NB4 (cell line): ENCODE data around the gene NRP1.

Experiments
- DNase-seq: peaks from one replicate; pipeline ENCODE4 v3.0.0; 2010; ENCODE audit warnings: low read depth
- H3K4me3 ChIP-seq: one replicate; pipeline ENCODE4 v1.5.1; 2011; ENCODE audit warnings: mild to moderate bottlenecking, low read depth, low read length, moderate library complexity
- CTCF ChIP-seq: IDR thresholded peaks from one replicate; pipeline ENCODE4 v1.5.1; 2012; ENCODE audit warnings: low read depth, low read length
- MYC ChIP-seq: IDR thresholded peaks from 2 replicates; pipeline ENCODE4 v1.6.1; 2011; ENCODE audit warnings: low read depth, low read length
- POLR2A ChIP-seq: IDR thresholded peaks from 2 replicates; pipeline ENCODE4 v1.6.1; 2011; ENCODE audit warnings: mild to moderate bottlenecking; ENCODE audit not compliant: insufficient read length; ENCODE audit errors: extremely low read depth
- TF ChIP-seq, protein P1 (sequence below): IDR thresholded peaks from 2 replicates; pipeline ENCODE4 v1.6.1; 2011; ENCODE audit warnings: low read depth, low read length

Gene NRP1

GRCh38 chr10:33293076-33293475, 41.4 kb downstream of the NRP1 start:
- TF ChIP-seq POLR2A, result no peak
- DNase-seq, result no peak
- no peak overlapping the region for H3K4me3 ChIP-seq

DNA sequence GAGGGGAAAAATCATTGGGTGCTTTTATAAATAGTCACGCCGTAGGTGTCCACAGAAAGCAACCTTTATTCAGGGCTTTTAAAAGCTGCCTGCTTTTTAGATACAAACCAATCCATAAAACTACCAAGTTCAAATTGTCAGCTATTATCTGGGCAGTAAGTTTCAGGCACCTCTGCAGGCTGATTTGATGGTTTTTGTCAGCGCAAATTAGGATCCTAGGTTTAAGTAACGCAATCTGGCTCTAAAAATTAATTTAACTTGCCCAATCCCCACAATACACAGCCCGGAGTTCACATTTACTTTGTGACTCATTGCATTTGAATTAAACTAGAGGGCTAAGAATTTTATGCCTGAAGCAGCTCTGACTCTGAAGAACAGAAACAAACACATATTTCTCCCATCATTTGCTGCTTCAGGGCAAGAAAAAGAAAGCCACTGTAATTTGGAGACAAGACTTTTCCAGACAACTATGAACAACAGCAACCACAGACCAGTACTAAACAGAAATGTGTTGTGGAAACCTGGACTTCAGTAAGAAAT, 43.3 kb downstream of the NRP1 start:
- DNase-seq, result no peak
- no peak overlapping the region for H3K4me3 ChIP-seq
- no peak for TF ChIP-seq POLR2A
- no peak for TF ChIP-seq MYC
- TF ChIP-seq CTCF, result no peak
- TF ChIP-seq, protein P1, sequence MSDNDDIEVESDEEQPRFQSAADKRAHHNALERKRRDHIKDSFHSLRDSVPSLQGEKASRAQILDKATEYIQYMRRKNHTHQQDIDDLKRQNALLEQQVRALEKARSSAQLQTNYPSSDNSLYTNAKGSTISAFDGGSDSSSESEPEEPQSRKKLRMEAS, result no peak

DNA sequence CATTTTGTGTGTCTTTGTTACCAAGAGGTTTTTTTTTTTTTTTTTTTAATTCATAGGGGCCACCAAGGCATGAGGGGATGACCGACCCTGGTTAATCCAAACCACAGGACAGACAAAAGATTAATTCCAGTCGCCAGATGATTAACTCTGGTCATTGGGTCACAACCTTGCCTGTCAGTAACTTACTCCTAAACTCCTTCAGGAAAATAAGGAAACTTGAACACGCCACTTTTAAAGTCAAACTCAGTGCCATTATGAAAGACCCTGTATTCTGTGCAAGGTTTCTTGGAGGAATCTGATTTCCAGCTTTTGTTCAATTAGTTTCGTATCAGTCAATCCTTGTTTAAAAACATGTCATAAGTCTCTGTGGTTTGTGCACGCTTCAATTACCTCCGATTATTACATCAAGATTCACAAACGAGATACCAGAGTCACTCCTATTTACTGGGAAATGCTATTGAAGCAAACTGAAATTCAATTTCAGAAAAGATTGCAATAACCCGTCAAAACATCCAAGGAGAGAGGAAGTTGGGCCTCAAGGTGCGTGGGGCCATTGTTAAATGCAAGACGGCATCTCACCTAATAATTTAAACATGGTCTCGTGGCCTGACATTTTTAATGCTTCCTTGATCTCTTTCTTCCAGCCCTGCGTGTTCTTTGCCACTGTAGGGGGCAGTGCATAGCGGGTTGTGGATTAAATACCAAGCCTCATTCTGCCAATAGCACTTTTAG, 44.0 kb downstream of the NRP1 start:
- H3K4me3 ChIP-seq, result no peak overlapping the region
- no peak for TF ChIP-seq MYC
- TF ChIP-seq, protein P1, result no peak
- TF ChIP-seq POLR2A, result no peak
- no peak for TF ChIP-seq CTCF
- no peak for DNase-seq

DNA sequence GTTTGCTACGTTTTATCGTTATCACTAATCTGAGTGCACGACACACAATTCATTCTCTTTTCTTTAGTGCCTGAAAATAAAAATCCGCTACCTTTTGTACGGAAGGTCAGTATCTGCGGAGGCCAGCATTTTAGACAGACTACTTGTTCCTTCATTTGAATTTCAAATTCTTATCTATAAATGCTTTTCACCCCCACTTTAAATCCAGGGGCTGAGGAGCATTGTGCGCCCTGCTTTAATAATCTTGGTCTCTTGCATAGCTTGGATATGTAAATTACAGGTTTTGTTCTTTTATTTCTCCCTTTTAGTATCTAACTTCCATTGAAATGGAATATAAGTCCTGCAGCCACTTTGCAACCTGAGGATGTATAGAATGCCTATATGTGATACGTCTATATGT, 44.7 kb downstream of the NRP1 start:
- H3K4me3 ChIP-seq, result no peak overlapping the region
- no peak for DNase-seq
- TF ChIP-seq MYC (no peak), POLR2A (no peak), CTCF (no peak)
- TF ChIP-seq, protein P1, result no peak

DNA sequence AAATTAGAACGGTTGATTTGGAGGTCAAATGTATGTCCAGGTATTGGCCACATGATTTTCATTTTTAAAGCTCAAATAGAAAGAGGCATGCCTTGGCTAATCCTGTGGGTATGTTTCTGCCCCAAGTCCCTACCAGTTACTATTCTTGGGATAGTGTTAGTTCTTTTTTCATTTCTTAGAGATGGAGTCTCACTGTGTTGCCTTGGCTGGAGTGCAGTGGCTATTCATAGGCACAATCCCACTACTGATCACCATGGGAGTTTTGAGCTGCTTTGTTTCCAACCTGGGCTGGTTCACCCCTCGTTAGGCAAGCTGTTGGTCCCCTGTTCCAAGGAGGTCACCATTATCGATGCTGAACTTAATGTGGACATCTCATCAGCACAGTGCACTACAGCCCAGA, 46.3 kb downstream of the NRP1 start:
- no peak for TF ChIP-seq CTCF
- TF ChIP-seq MYC, result no peak
- TF ChIP-seq, protein P1, result no peak
- TF ChIP-seq POLR2A, result no peak
- no peak overlapping the region for H3K4me3 ChIP-seq
- no peak for DNase-seq

- TF ChIP-seq CTCF, result no peak
- TF ChIP-seq MYC, result no peak
- no peak for TF ChIP-seq POLR2A
- TF ChIP-seq, protein P1, result no peak
- no peak for DNase-seq
- H3K4me3 ChIP-seq, result no peak overlapping the region
Measured at GRCh38 chr10:33287112-33287511, 47.4 kb downstream of the NRP1 start.
